ENCODE measurements around the gene UBALD1.

Gene UBALD1

DNA sequence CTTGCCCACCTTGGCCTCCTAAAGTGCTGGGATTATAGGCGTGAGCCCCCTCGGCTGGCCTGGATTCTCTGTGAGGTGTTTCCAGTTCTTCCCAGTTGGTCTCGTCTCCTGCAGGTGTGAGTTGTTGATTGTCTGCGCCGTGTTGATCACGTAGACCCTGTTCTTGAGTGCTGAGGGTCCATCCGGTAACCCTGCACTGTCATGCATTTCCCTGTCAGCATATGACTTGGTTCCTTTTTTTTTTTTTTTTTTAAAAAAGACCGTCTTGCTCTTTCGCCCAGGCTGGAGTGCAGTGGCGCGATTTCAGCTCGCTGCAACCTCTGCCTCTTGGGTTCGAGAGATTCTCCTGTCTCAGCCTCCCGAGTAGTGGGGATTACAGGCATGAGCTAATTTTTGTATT is 27.2 kb upstream of the UBALD1 start:
- no peak for DNase-seq

DNA sequence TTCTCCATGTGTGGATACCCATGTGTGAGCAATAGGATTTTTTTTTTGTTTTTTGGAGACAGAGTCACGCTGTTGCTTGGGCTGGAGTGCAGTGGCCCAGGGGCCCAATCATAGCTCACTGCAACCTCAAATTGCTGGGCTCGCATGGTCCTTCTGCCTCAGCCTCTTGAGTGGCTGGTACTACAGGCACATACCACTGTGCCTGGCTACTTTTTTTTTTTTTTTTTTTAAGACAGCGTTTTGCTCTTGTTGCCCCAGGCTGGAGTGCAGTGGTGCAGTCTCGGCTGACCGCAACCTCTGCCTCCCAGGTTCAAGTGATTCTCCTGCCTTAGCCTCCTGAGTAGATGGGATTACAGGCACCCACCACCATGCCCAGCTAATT is 26.6 kb upstream of the UBALD1 start:
- DNase-seq: no peak

DNA sequence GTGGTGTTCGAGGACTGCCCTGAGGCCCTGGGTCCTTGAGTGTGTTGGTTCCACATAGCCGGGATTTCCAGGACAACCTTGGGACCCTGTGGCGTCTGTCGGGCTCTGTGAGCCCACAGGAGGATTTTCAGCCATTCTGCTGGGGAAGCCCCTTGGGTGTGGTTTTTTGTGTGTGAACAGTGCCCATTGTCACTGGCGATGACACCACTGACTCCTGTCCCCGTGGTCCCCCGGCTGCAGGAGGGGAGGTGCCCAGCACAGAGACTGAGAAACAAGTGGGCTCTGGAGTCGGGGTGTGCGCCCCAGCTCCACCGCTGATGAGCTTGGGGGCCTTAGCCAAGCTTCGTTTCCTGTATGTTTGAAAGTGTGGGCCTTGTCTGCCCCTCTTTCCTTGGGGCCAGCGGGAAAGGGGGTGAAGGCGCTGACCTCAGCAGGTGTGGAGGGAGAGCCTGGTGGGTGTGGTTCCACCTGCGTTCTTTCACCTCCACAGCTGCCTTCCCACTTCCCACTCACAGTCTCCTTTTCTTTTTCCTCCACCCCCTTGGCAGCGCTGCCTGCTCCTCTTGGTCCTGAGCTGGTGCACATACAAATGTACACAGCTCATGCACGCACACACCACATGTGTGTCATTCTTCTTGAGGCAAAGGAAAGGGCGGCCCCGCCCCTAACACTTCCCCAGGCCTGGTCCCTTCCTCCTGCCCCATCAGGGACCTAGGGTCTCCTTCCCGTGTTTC is 26.1 kb upstream of the UBALD1 start:
- DNase-seq: no peak

DNA sequence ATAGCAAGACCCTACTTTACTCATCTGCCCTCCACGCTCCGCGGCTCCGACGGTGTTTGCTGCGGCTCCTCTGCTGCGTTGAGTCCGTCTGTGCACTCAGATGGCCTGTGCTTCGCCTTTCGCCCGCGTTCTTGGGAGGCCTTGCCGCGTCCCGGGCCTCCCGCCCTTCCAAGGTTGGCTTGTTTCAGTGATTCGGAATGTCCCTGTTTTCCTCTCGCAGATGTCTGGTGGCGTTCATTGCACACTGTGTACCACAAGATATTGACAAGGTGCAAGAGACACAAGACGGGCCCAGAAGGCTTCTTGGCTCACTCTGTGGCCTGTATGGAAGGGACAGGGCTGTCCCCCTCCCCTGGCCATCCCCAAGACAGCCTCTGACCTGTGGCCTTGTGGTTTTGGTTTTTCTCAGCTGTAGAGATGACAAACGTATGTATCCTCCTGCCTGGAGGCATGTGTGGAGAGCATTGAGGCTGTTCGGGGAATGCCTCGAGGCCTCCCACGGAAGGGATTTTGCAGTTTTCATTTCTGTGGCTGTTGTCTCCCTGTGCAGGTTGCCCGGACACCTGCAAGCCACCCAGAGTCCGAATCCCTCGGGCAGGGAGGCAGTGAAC is 25.3 kb upstream of the UBALD1 start:
- DNase-seq: no peak

DNA sequence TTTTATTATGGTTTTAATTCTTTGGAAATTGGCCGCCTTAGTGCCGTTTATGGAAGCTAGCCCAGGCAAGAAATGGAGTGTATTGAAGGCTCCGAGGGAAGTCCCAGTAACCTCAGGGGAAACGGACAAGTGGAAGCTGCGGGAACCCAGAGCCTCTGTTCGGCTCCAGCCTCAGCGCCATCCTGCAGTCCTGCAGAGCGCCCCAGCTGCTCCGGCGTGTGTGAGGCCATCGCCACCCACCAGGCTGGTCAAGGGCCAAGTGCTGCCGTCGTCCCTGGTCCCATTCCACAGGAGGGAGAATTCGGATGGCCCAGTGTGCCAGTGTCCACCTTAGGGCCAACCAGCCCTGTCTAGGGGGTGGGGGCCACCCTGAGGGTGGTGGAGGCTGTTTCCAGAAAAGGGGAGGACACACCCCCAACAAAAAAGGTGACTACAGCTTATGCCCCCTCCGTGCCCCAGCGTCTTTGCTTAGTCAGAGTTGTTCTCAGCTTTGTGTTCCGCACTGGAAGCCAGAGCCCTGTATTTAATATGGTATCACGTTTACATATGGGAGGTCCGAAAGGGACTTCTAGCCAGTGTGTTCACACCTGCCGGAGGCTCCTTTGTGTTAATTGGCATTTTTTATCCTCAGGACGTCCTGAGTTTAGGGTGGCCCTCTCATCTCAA is 22.9 kb upstream of the UBALD1 start:
- no peak for DNase-seq

DNA sequence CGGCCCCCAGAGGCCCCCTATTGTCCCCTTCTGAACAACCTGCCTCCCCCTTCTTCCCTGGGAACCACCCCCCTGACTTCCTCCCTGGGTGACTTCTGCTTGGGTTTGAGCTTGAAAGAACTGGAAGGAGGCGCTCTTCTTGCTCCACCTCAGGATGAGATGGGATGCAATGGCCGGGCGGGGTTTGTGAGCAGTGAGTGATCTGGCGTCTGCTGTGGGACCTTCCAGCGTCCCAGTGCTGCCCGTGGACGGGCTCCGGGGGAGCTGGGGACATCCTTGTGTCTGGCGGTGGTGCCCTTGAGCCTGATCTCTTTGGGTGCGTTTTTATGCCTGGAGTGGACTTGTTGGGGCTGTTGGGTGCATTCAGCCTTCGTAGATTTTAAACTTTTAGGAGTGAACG is 21.5 kb upstream of the UBALD1 start:
- no peak for DNase-seq

DNA sequence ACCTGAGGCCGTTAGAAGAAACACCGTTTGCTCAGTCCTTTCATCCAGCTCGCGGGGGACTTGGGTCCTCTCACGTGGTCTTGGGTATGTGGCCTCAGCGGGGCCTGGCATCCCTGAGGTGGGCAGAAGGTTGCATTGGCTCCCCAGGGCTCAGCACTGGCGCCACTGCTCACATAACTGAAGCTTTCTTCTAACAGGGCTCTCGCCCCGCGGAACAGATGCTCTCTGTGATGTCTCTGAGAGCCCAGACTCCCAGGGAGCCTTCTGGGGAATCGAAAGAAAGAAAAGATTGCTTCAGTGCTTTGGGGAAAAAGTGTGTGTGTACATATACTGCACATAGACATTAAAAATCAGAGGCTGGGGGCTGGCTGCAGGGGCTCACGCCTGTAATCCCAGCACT is 20.1 kb upstream of the UBALD1 start:
- no peak for DNase-seq

DNA sequence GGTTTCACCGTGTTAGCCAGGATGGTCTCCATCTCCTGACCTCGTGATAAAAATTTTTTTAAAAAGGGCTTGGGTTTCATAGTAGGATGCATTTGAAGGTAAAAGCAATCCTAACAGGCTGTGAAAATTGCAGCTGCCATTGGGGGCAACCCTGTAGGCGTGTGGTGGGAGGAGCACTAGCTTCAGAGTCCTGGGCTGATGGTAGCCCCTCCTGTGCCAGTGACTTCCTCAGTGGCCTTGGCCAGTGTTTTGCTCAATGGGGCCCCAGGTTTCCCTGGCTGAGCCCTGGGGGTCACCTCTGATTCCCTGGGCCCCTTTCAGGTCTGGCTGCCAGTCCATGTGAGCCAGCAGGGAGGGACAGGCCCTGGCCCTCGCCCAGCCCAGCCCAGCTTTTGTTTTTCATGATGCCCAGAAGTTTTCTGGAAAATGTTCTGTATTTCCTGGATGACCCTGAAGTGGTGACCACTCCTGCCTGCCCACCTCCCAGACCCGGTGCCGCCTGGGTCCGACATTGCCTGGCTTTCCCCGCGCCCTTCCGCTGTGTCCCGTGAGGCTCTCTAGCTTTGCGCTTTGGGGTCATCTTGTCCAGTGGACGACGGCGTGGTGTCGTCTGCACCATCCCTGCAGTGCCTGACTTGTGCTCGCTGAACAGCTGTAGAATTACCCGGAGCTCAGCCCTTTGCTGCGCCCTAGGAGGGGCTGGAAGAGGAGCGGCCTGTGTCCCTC is 19.4 kb upstream of the UBALD1 start:
- DNase-seq: no peak

DNA sequence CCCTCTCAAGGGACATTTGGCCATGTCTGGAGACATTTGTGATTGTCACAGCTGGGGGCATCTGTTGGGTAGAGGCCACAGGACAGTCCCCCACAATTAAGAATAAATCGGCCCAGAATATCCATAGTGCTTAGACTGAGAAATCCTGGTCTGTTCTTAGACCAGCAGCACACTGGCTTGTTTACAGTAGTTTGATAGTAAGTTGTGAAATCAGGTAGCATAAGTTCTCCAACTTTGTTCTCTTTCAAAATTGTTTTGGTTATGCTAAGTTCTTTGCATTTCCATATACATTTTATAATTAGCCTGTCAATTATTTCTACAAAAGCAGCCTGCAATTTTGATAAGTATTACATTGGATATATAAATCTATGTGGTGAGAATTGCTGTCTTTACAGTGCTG is 16.8 kb upstream of the UBALD1 start:
- no peak for DNase-seq

DNA sequence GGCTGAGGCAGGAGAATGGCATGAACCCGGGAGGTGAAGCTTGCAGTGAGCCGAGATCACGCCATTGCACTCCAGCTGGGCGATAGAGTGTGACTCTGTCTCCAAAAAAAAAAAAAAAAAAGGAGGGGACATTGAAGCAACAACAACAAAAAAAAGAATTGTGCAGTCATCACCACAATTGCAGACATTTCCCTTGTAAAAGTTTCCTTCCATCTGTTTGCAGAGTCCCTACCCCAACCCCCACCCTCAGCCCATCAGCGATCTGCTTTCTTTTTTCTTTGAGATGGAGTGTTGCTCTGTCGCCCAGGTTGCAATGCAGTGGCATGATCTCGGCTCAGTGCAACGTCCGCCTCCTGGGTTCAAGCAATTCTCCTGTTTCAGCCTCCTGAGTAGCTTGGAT is 13.6 kb upstream of the UBALD1 start:
- DNase-seq: no peak

DNA sequence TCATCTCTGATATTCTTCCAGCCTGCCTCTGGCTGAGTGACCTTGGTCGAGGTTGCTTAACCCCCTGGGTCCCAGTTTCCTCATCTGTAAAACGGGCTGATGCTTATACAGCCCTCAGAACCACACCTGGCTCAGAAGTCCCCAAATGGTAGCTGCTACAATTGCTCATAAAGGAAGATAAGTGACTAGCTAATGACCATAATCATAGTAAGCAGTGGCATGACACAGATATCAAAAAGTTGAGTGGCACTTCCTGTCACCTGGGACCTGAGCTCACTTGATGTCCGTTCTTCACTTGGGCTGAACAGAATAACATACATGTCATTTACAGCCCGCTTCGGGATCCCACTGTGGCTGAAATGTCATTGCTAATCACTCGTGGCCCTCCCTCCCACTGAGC is 11.7 kb upstream of the UBALD1 start:
- DNase-seq: no peak

DNA sequence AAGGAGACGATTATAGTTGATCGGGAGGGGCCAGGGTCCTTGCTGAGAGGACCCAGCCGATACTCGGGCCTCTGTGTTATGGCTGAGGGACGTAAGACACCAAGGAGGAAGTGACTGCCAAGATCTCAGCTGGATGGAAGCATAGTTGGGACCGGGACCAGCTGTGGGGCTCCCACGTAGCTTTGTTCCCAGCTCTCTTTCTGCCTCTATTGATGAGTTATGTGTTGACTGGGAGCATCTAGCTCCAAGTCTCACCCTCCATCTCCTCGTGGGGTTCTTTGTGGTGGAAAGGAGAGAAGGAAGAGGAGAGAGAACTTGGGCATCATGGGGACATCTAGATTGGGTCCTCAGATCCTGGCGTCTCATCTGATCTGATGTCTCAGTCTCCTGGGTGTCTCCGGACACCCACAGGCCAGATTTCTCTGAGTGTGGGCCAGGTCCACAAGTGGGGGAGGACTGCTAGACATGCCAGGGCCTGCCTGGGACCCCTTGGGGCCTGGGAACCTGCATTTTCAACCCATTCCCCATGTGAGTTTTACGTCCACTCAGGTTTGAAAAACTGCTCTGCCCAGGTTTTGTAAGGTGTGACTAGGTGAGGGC is 11.0 kb upstream of the UBALD1 start:
- DNase-seq: no peak

DNA sequence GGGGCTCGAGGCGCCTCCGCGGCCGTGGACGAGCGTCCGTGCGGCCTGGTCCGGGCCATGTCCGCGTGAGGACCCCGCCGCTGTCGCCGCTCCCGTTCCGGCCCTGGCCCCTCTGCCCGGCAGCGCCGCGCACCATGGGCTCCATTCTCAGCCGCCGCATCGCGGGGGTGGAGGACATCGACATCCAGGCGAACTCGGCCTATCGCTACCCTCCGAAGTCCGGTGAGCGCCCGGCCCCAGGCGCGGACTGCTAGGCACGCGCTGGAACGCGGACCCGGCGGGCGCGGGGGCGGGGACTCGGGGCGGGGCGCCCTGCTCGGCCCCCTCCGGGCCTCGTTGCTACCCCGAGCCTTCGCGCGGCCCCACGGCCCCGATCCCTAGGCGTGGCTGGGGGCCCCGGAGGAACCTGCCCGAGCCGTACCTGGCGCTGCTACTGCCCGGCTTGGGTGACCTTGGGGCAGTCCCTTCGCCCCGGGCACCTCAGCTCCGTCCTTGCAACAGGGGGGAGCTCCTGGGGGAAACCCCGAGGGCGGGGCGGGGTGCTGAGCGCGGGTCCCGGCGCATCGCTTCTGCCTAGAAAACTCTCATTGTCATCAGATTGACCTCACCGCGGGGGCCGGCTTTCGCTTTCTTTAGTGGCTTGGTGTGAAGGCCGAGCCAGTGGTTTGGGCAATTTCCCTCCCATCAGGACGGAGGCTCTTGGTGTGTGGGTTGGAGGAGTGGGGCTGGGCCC is 10.3 kb upstream of the UBALD1 start:
- no peak for DNase-seq

DNA sequence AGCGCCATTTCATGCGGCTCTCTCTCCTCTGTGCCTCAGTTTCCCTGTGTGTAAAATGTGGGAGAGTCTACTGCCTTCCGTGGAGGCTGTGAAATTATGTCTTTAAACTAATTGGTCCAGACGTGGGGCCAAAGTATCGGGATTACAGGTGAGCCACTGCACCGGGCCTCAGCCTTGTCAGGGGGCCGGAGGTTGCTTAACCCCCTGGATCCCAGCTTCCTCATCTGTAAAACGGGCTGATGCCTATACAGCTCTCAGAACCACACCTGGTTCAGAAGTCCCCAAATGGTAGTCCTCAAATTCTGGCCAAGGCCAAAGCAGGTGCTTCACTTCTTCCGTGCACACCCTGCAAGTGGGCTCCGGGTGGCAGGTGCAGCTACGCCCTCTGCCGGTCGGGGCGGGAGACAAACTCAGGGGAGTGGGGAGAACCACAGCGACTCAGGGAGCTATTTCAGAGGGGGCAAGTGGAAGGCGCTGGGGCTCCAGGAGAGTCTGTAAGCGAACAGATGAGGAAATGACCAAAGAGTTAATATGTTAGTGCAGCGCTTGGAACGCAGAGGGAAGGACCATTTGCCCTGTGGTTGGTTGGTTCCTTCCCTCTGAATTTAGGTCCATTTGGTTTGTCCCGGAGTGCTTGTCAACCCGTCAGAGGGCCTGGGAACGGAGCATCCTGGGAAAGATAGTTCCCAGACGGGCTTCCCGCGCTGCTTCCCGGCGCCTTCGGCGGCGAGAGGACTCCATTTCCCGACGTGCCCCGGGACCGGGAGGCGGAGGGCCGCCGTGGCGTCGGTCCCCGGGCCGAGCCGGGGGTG is 9.5 kb upstream of the UBALD1 start, which contains the start of gene MGRN1:
TSS of gene MGRN1 (plus strand) at position 812 of the 812 bp plus-strand sequence. CDS start 135 bp downstream, outside the sequence.
- peak; percentile 86 for DNase-seq

DNA sequence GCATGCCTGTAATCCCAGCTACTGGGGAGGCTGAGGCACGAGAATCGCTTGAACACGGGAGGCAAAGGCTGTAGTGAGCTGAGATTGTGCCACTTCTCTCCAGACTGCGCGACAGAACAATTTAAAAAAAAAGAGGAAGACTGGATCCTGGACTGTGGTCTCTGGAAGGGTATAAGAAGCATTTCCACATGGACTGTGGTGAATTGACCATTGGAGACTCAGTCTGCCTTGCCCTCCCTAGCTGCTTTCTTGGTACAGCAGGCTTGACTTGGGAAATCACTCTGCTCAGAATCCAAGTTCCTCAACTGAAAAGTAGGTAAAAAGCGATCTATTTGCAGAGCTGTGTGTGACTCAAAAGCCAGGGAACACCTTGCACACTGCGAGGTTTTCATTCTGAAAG is 8.9 kb upstream of the UBALD1 start:
- DNase-seq: no peak

DNA sequence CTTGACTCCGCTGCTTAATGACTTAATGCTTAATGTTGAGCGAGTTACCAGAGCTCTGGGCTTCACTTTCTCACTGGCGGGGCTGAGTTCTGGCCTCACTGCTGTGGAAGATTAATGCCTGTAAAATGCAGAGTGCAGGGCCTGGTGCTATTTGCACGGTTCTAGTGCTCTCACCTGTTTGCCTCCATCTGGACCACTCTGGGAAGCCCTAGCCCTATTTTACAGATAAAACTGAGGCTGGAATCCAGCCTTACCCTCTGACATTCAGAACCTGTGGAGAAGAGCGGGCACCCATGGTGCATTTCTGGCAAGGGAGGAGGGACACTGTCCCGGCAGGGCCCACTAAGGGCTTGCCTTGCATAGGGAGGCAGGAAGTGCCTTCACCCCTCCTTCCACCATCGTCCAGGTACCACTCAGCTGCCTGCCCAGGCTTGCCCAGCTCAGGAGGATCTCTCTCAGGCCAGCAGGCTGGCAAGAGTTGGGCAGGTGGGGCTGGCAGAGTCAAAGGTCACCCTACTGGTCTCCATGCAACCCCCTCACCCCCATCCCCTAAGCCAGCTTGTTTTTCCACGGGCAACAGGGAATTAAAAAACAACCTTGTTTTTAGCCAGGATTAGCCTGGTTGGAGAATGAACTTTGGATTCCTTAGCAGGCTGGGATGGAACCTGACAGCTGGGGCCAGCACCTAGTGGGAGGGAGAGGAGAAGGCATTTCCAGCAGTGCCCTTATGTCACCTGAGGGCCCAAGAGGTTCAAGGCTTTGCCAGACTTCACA is 4.1 kb upstream of the UBALD1 start:
- peak; percentile 31 for DNase-seq

DNA sequence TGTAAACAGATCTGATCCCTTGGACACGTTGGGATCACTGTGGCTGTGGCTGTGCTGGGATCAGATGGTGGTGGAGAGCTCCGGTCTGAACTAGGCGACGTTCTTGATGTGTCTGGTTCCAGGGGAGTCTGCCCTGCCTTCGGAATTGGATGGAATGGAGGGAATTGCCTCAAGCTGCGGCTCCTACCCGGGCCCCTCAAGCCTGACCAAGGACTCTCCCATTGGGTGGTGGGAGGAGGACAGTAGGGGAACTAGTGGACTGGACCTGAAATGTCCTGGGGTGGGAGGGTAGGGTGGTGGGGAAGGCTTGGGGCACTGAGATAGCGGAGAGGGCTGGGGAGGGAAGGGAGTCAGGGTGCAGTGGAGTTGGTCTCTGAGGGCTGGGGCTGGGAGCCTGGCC is 3.2 kb upstream of the UBALD1 start:
- no peak for DNase-seq

DNA sequence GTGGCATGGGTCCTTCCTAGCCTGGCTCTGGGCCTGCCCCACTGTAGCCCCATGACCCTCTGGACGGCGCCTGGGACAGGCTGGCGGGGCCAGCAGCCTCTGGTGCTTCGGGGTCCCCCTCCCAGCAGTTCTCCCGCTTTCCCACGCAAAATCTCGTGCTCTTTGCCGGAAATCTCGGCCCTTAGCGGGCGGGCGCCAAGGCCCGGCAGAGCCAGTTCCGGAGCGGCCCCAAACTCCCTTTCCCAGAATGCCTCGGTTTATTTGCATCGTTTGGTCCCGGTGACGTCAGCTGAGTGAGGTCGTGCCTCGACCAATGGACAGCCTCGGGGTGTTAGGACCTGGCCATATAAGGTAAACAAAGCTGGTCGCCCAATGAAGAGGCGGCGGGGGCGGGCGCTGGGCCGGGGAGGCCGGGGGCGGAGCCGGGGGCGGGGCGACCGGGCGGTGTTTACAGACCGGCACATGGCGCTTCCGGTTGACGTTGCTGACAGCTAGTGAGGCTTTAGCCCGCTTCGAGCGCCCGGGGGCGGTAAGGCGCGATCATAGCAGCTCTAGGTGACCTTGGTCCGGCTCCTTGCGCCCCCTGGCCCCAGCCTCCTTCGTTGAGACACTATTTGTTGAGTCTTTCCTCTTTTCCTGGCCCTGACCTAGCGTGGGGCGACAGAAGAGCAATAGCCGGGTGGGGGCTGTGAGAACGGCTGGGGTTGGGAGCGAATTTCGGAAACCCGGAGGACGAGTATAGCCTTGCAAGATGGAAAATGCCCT is 1.5 kb upstream of the UBALD1 start:
- peak; percentile 99 for DNase-seq

DNA sequence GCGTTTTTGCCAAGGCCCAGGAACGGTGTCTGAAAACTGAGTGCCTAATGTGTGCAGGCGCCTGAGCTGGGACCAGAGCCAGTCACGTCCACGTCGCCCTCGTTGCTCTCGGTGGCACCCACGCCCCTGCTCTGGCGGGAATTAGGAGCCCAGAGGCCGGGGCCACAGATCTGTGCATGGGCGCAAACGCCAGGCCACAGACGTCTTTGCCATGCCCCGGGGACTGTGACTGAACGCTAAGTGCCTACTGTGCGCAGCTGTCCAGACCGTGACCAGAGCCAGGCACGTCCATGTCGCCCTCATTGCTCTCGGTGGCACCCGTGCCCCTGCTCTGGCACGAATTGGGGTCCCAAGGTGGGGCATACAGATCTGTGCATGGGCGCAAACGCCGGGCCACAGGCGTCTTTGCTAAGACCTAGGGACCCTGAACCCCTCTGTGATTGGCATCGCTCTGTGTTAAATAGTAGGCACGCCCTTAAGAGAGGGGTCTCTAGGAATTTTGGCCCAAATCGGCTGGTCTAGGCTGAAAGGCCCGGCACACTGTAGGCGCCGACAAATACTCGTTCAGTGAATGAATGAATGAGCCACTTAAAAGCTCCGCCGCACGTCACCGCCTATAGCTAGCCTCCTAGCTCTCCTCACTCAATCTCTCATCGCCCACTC is 827 bp upstream of the UBALD1 start:
- no peak for DNase-seq
